Sigmoid colon (tissue), 4 donors: Measurements from ENCODE around the gene GRIA1.

Experiments
- EP300 ChIP-seq, 4 donors: sonication (generic); formaldehyde crosslinking; IDR thresholded peaks; one replicate each; pipeline ENCODE4 v1.6.1; 2017; ENCODE audit warnings: antibody characterized with exemption in 4 of 4
- POLR2A ChIP-seq, 2 donors: fragments of 450-650 bp; IDR thresholded peaks; one replicate each; pipeline ENCODE4 v1.6.1; 2016; ENCODE audit warnings: antibody characterized with exemption in 2 of 2, mild to moderate bottlenecking in 2 of 2, moderate library complexity in 2 of 2
- POLR2AphosphoS5 ChIP-seq, 4 donors: sonication (generic); formaldehyde crosslinking; IDR thresholded peaks; one replicate each; pipeline ENCODE4 v1.6.1; 2017; ENCODE audit warnings: antibody characterized with exemption in 4 of 4
- TF ChIP-seq, protein P1 (sequence below), 4 experiments: fragments of 450-650 bp in 3 of 4; fragments of 200-600 bp in 1 of 4; IDR thresholded peaks; one replicate each; pipeline ENCODE4 v1.5.1; 2016 to 2019; ENCODE audit warnings: antibody characterized with exemption in 4 of 4, mild to moderate bottlenecking in 3 of 4, moderate library complexity in 2 of 4

DNA sequence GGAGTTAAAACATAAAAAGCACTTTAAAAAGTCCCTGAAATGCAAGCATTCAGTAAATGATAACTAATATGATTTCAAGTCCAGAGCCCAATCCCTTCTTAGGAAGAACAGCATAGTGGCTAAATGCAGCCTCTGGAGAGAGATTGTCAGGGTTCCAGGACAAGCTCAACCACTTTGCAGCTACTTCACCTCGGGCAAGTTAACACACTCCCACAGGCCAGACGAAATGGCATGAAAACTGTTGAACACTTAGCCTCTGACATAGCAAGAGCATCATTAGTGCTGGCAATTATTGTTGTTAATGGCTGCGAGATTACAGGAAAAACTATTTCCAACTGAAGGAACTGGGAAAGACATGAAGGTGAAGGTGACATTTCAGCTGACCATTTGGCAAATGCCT is 205.8 kb downstream of the GRIA1 start:
- TF ChIP-seq, protein P1, sequence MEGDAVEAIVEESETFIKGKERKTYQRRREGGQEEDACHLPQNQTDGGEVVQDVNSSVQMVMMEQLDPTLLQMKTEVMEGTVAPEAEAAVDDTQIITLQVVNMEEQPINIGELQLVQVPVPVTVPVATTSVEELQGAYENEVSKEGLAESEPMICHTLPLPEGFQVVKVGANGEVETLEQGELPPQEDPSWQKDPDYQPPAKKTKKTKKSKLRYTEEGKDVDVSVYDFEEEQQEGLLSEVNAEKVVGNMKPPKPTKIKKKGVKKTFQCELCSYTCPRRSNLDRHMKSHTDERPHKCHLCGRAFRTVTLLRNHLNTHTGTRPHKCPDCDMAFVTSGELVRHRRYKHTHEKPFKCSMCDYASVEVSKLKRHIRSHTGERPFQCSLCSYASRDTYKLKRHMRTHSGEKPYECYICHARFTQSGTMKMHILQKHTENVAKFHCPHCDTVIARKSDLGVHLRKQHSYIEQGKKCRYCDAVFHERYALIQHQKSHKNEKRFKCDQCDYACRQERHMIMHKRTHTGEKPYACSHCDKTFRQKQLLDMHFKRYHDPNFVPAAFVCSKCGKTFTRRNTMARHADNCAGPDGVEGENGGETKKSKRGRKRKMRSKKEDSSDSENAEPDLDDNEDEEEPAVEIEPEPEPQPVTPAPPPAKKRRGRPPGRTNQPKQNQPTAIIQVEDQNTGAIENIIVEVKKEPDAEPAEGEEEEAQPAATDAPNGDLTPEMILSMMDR (IDR thresholded peaks at IDR 0.05) = no peak
- TF ChIP-seq POLR2A (IDR thresholded peaks at IDR 0.05) (no peak), EP300 (IDR thresholded peaks at IDR 0.05) (no peak), POLR2AphosphoS5 (IDR thresholded peaks at IDR 0.05) (no peak)
